CD14-positive monocyte (primary cell): Measurements from ENCODE around the gene LPIN1. TPM values are rescaled to one million over a fixed set of nuclear protein-coding genes. Genes with fewer than 3 reads are reported as not detected.

Experiments
- DNase-seq, 3 donors: peaks; one replicate each; pipeline ENCODE4 v3.0.0-alpha.2; 2011 to 2022
- H2AFZ ChIP-seq: 2 replicates; pipeline ENCODE4 v1.6.0; 2012; ENCODE audit warnings: mild to moderate bottlenecking, low read depth, low read length, inconsistent platforms; ENCODE audit not compliant: insufficient read depth, poor library complexity, severe bottlenecking
- H3K27ac ChIP-seq, 2 donors: 1 replicate in 1 of 2; 2 replicates in 1 of 2; pipeline ENCODE4 v1.5.1; 2012 to 2013; ENCODE audit warnings: low read length in 2 of 2, control low read depth in 1 of 2, inconsistent platforms in 1 of 2, low read depth in 1 of 2, mild to moderate bottlenecking in 1 of 2
- H3K27me3 ChIP-seq, 2 donors: one replicate each; pipeline versions ENCODE4 v1.6.0 to v1.6.1; 2011 to 2013; ENCODE audit warnings: low read length in 2 of 2; ENCODE audit not compliant: control insufficient read depth in 2 of 2, insufficient read depth in 2 of 2
- H3K36me3 ChIP-seq, 2 donors: replicated peaks in 1 of 2; 1 replicate in 1 of 2; 2 replicates in 1 of 2; pipeline versions ENCODE4 v1.5.1 to v1.6.1; 2012 to 2013; ENCODE audit warnings: low read length in 2 of 2, control low read depth in 1 of 2, inconsistent platforms in 1 of 2, mild to moderate bottlenecking in 1 of 2; ENCODE audit not compliant: insufficient read depth in 2 of 2, control insufficient read depth in 1 of 2
- H3K4me1 ChIP-seq, 2 donors: 1 replicate in 1 of 2; 2 replicates in 1 of 2; pipeline versions ENCODE4 v1.5.1 to v1.6.1; 2012 to 2013; ENCODE audit warnings: low read length in 2 of 2, control low read depth in 1 of 2, inconsistent platforms in 1 of 2, mild to moderate bottlenecking in 1 of 2, moderate library complexity in 1 of 2; ENCODE audit not compliant: insufficient read depth in 2 of 2, control insufficient read depth in 1 of 2
- H3K4me2 ChIP-seq: replicated peaks from 2 replicates; pipeline ENCODE3; 2012; ENCODE audit warnings: low read length, moderate library complexity, mild to moderate bottlenecking; ENCODE audit not compliant: poor library complexity, severe bottlenecking; ENCODE audit errors: extremely low read depth
- H3K4me3 ChIP-seq, 3 experiments: fragments of 200-600 bp in 1 of 3; sonication (generic) in 1 of 3; replicated peaks in 1 of 3; 1 replicate in 2 of 3; 2 replicates in 1 of 3; pipeline ENCODE4 v1.5.1; 2011 to 2013; ENCODE audit warnings: low read length in 3 of 3, mild to moderate bottlenecking in 3 of 3, control low read depth in 2 of 3, low read depth in 2 of 3, inconsistent platforms in 1 of 3, moderate library complexity in 1 of 3
- H3K79me2 ChIP-seq: 2 replicates; pipeline ENCODE4 v1.6.0; 2012; ENCODE audit warnings: mild to moderate bottlenecking, control low read depth, inconsistent platforms, low read length, moderate library complexity; ENCODE audit not compliant: insufficient read depth
- H3K9ac ChIP-seq: 2 replicates; pipeline ENCODE4 v1.6.0; 2017; ENCODE audit warnings: low read length, mild to moderate bottlenecking; ENCODE audit not compliant: insufficient read depth, poor library complexity, severe bottlenecking
- H3K9me3 ChIP-seq, 2 donors: replicated peaks in 1 of 2; 1 replicate in 1 of 2; 2 replicates in 1 of 2; pipeline versions ENCODE4 v1.5.1 to v1.6.1; 2012 to 2013; ENCODE audit warnings: low read length in 2 of 2, control low read depth in 1 of 2; ENCODE audit not compliant: control insufficient read depth in 1 of 2, insufficient read depth in 1 of 2
- H4K20me1 ChIP-seq: 2 replicates; pipeline ENCODE4 v1.6.0; 2012; ENCODE audit warnings: mild to moderate bottlenecking, low read length, control low read depth, moderate library complexity; ENCODE audit not compliant: insufficient read depth
- H3K27ac Mint-ChIP-seq, 7 donors: one replicate each; pipeline ENCODE4 v1.8.0; 2020; ENCODE audit warnings: mild to moderate bottlenecking in 7 of 7, mixed read lengths in 7 of 7, moderate library complexity in 6 of 7, inconsistent platforms in 2 of 7
- H3K27me3 Mint-ChIP-seq, 3 donors: one replicate each; pipeline ENCODE4 v1.8.0; 2021 to 2022; ENCODE audit warnings: low read depth in 3 of 3, mild to moderate bottlenecking in 3 of 3, mixed read lengths in 3 of 3, moderate library complexity in 3 of 3, inconsistent platforms in 1 of 3
- H3K36me3 Mint-ChIP-seq, 2 donors: one replicate each; pipeline ENCODE4 v1.8.0; 2020; ENCODE audit warnings: mixed read lengths in 2 of 2, inconsistent platforms in 1 of 2, mild to moderate bottlenecking in 1 of 2
- H3K4me1 Mint-ChIP-seq: one replicate; pipeline ENCODE4 v1.8.0; 2020; ENCODE audit warnings: mild to moderate bottlenecking, mixed read lengths
- H3K4me3 Mint-ChIP-seq, 2 donors: one replicate each; pipeline ENCODE4 v1.8.0; 2020; ENCODE audit warnings: mild to moderate bottlenecking in 2 of 2, mixed read lengths in 2 of 2, moderate library complexity in 1 of 2
- H3K9me3 Mint-ChIP-seq, 7 donors: one replicate each; pipeline ENCODE4 v1.8.0; 2020 to 2022; ENCODE audit warnings: mixed read lengths in 7 of 7, mild to moderate bottlenecking in 6 of 7, moderate library complexity in 6 of 7, inconsistent platforms in 2 of 7
- CTCF ChIP-seq: fragments of 200-600 bp; IDR thresholded peaks from one replicate; pipeline ENCODE4 v1.8.0; 2022; ENCODE audit warnings: antibody characterized with exemption, mild to moderate bottlenecking
- WGBS: methylation state at CpG from one replicate; pipeline ENCODE4 v1.1.5; 2013; ENCODE audit warnings: missing lambda C conversion rate; ENCODE audit not compliant: insufficient coverage; 5-methylcytosine and 5-hydroxymethylcytosine counted together
- intact Hi-C, 2 donors: fragments of 100-400 bp; cut with micrococcal nuclease; formaldehyde crosslinking; loops; one replicate each; pipeline versions ENCODE4 v1.15.0 to v1.15.1; 2023
- polyA plus RNA-seq, 3 donors: library from polyadenylated mRNA; depleted of rRNA in 1 of 3; unstranded in 2 of 3; stranded (reverse) in 1 of 3; fragments of 300-500 nt in 2 of 3; fragments of >200 nt in 1 of 3; fragmentation: Illumina TruSeq in 2 of 3; gene quantifications; 1 replicate in 2 of 3; 2 replicates in 1 of 3; pipeline ENCODE4 v1.2.3, GENCODE V29; 2012 to 2021

The LPIN1 gene
- polyA plus RNA-seq, 3 donors = 1.8 to 17.6 (median 2.7) TPM

- H3K9ac ChIP-seq = no peak overlapping the region
- no peaks in the 10 kb centered on the region for H3K4me1 ChIP-seq
- DNase-seq = no peak
- H4K20me1 ChIP-seq = peaks cover 4% of the 10 kb centered on the region
- Mint-ChIP-seq H3K27ac (no peak overlapping the region), H3K36me3 (peaks cover 75 to 86% of the 10 kb centered on the region in 2 donors), H3K27me3 (no peaks in the 10 kb centered on the region), H3K4me3 (no peak overlapping the region), H3K9me3 (peaks cover 0 to 3% (median 0%) of the 10 kb centered on the region in 7 donors), H3K4me1 (no peaks in the 10 kb centered on the region)
- no peaks in the 10 kb centered on the region for H3K9me3 ChIP-seq
- TF ChIP-seq CTCF = no peak
- no peak overlapping the region for H3K4me3 ChIP-seq
- no peak overlapping the region for H3K27ac ChIP-seq
- no peak overlapping the region for H2AFZ ChIP-seq
- intact Hi-C loops = no loop called here
- peaks cover 52 to 83% of the 10 kb centered on the region in 2 donors for H3K36me3 ChIP-seq
- no peaks in the 10 kb centered on the region for H3K27me3 ChIP-seq
- no peak overlapping the region for H3K4me2 ChIP-seq
- H3K79me2 ChIP-seq = no peaks in the 10 kb centered on the region
- WGBS = 100% methylated on average over 1 of the region's 3 CpGs
Observed at GRCh38 chr2:11768946-11769345, 22.5 kb downstream of the LPIN1 start.

- DNase-seq = no peak
- Histone ChIP-seq H3K4me2 (no peak overlapping the region), H3K9ac (no peak overlapping the region), H3K27me3 (no peaks in the 10 kb centered on the region), H3K79me2 (no peaks in the 10 kb centered on the region), H4K20me1 (peaks cover 4% of the 10 kb centered on the region), H2AFZ (no peak overlapping the region), H3K27ac (no peak overlapping the region), H3K36me3 (peaks cover 57 to 89% of the 10 kb centered on the region in 2 donors), H3K4me1 (no peaks in the 10 kb centered on the region), H3K9me3 (no peaks in the 10 kb centered on the region), H3K4me3 (no peak overlapping the region)
- Mint-ChIP-seq H3K4me1 (no peaks in the 10 kb centered on the region), H3K36me3 (peaks cover 80 to 87% of the 10 kb centered on the region in 2 donors), H3K27me3 (no peaks in the 10 kb centered on the region), H3K4me3 (no peak overlapping the region), H3K9me3 (peaks cover 0 to 3% (median 0%) of the 10 kb centered on the region in 7 donors), H3K27ac (no peak overlapping the region)
- intact Hi-C loops = no loop called here
- TF ChIP-seq CTCF = no peak
- WGBS = 20% methylated on average over 1 of the region's 3 CpGs
Observed at GRCh38 chr2:11769516-11769915, 23.1 kb downstream of the LPIN1 start.
